Gastrocnemius medialis (tissue), 4 donors: ENCODE measurements around the gene LPO.

Source experiments
- POLR2A ChIP-seq, 2 donors: fragments of 450-650 bp; IDR thresholded peaks; one replicate each; pipeline ENCODE4 v1.6.1; 2017; ENCODE audit warnings: antibody characterized with exemption in 2 of 2, mild to moderate bottlenecking in 2 of 2, moderate library complexity in 2 of 2
- TF ChIP-seq, protein P1 (sequence below), 5 experiments: fragments of 450-650 bp in 3 of 5; fragments of 200-600 bp in 2 of 5; sonication (generic) in 2 of 5; IDR thresholded peaks in 4 of 5; conservative IDR thresholded peaks in 1 of 5; 1 replicate in 4 of 5; 2 replicates in 1 of 5; pipeline ENCODE4 v1.5.1; 2016 to 2019; ENCODE audit warnings: antibody characterized with exemption in 5 of 5, mild to moderate bottlenecking in 3 of 5, moderate library complexity in 3 of 5

DNA sequence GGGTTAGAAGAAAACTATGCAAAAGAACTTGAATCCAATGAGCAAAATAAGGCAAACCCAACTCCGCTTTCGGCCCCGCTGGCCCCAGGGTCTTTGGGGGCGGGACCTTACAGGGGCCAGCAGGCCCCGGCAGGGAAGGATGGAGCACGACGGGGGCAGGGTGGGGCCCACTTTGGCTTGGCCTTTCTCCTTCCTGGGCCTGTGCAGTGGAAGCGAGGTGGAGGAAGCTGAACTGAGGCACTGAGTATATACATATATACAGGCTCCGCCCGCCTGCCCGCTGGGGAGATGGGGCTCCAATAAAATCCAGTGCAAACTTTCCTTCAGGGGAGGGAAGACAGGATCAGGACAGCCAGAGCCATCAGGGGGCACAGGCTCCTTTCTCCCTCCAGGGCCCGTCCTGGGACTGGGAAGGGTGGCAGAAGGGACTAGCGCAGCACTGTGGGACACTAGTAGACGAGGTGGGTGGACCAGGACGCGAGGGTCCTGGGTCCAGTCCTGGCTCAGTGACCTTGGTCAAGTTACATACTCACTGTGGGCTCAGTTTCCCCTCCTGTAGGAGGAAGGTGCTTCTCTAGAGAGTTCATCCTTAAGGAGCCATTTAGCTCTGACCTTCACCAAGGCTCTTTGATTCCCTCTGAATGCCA, 63.2 kb downstream of the LPO start:
- TF ChIP-seq, protein P1, sequence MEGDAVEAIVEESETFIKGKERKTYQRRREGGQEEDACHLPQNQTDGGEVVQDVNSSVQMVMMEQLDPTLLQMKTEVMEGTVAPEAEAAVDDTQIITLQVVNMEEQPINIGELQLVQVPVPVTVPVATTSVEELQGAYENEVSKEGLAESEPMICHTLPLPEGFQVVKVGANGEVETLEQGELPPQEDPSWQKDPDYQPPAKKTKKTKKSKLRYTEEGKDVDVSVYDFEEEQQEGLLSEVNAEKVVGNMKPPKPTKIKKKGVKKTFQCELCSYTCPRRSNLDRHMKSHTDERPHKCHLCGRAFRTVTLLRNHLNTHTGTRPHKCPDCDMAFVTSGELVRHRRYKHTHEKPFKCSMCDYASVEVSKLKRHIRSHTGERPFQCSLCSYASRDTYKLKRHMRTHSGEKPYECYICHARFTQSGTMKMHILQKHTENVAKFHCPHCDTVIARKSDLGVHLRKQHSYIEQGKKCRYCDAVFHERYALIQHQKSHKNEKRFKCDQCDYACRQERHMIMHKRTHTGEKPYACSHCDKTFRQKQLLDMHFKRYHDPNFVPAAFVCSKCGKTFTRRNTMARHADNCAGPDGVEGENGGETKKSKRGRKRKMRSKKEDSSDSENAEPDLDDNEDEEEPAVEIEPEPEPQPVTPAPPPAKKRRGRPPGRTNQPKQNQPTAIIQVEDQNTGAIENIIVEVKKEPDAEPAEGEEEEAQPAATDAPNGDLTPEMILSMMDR (IDR thresholded peaks at IDR 0.05 in 4 of 5, conservative IDR thresholded peaks at IDR 0.05 in 1 of 5): no peak
- no peak for TF ChIP-seq POLR2A (IDR thresholded peaks at IDR 0.05)
